Measurements from ENCODE around the gene PHF5A. TPM values are rescaled to one million over a fixed set of nuclear protein-coding genes. Genes with fewer than 3 reads are reported as not detected.
"Not testable (repeated sequence)": the region's sequence is repeated elsewhere in the genome, so short reads cannot be mapped to it uniquely, and the experiment has no call there.

Gene PHF5A
- total RNA-seq, 4 donors from 2014 or later = 22.4 to 58.3 (median 39.4) TPM

GRCh38 chr22:41440511-41440910 lies 28.0 kb downstream of the PHF5A start:
- H3K4me3 ChIP-seq (replicated peaks in 1 of 3); intact Hi-C loops (cut with DNase I); H3K9me3 ChIP-seq; H3K27me3 ChIP-seq: not testable (repeated sequence)
- H3K4me1 ChIP-seq = peaks cover 42 to 51% of the 10 kb centered on the region in 2 donors
- peak overlapping the region; percentile 30 to 73 (median 66) for H3K27ac ChIP-seq
- peaks cover 25 to 26% of the 10 kb centered on the region in 2 donors for H3K36me3 ChIP-seq
- peak in 1 of 2 donors; percentile 23 for TF ChIP-seq POLR2A (IDR thresholded peaks at IDR 0.05)
- 43 to 46% methylated on average over 5 of the region's 5 CpGs for WGBS, 2 donors
- DNase-seq = peak; percentile 60 to 63

GRCh38 chr22:41437198-41437597 lies 31.3 kb downstream of the PHF5A start:
- no peak for DNase-seq
- Histone ChIP-seq H3K4me3 (replicated peaks in 1 of 3) (no peak overlapping the region), H3K36me3 (peaks cover 30 to 34% of the 10 kb centered on the region in 2 donors), H3K9me3 (no peaks in the 10 kb centered on the region), H3K27me3 (no peaks in the 10 kb centered on the region), H3K27ac (peak overlapping the region in 1 of 3 donors; percentile 46), H3K4me1 (peaks cover 33 to 50% of the 10 kb centered on the region in 2 donors)
- intact Hi-C loops (cut with DNase I) = no loop called here
- 88 to 96% methylated on average over 7 of the region's 7 CpGs for WGBS, 2 donors
- TF ChIP-seq POLR2A (IDR thresholded peaks at IDR 0.05) (no peak), CTCF (IDR thresholded peaks at IDR 0.05) (no peak)

- H3K9me3 ChIP-seq = no peaks in the 10 kb centered on the region
- WGBS, 2 donors = 83 to 85% methylated on average over 13 to 19 of the region's 23 CpGs
- no peak for TF ChIP-seq POLR2A (IDR thresholded peaks at IDR 0.05)
- TF ChIP-seq CTCF (IDR thresholded peaks at IDR 0.05) = no peak
- no peaks in the 10 kb centered on the region for H3K27me3 ChIP-seq
- H3K27ac ChIP-seq = peak overlapping the region in 1 of 3 donors; percentile 24
- peaks cover 31 to 48% of the 10 kb centered on the region in 2 donors for H3K4me1 ChIP-seq
- H3K4me3 ChIP-seq (replicated peaks in 1 of 3) = no peak overlapping the region
- H3K36me3 ChIP-seq = peaks cover 30 to 34% of the 10 kb centered on the region in 2 donors
- intact Hi-C loops (cut with DNase I) = no loop called here
- DNase-seq = no peak
Observed at GRCh38 chr22:41436322-41437113, 32.0 kb downstream of the PHF5A start.

- Histone ChIP-seq H3K9me3 (no peaks in the 10 kb centered on the region), H3K36me3 (peaks cover 30 to 34% of the 10 kb centered on the region in 2 donors), H3K27ac (peak overlapping the region in 2 of 3 donors; percentile 24 to 29), H3K4me1 (peaks cover 26 to 42% of the 10 kb centered on the region in 2 donors), H3K4me3 (replicated peaks in 1 of 3) (no peak overlapping the region), H3K27me3 (no peaks in the 10 kb centered on the region)
- WGBS, 2 donors = 83 to 87% methylated on average over 4 of the region's 4 CpGs
- DNase-seq = no peak
- TF ChIP-seq CTCF (IDR thresholded peaks at IDR 0.05) = no peak
- no peak for TF ChIP-seq POLR2A (IDR thresholded peaks at IDR 0.05)
- intact Hi-C loops (cut with DNase I) = no loop called here
Observed at GRCh38 chr22:41435560-41435959, 32.9 kb downstream of the PHF5A start.

GRCh38 chr22:41434361-41435003 lies 34.0 kb downstream of the PHF5A start:
- peaks cover 30 to 34% of the 10 kb centered on the region in 2 donors for H3K36me3 ChIP-seq

GRCh38 chr22:41433480-41433879 lies 35.0 kb downstream of the PHF5A start:
- DNase-seq; intact Hi-C loops (cut with DNase I); H3K27me3 ChIP-seq; H3K4me3 ChIP-seq (replicated peaks in 1 of 3); H3K9me3 ChIP-seq: not testable (repeated sequence)
- Histone ChIP-seq H3K4me1 (peaks cover 12 to 21% of the 10 kb centered on the region in 2 donors), H3K36me3 (peaks cover 30 to 34% of the 10 kb centered on the region in 2 donors), H3K27ac (peak overlapping the region in 2 of 3 donors; percentile 10 to 50)
- 81 to 83% methylated on average over 1 of the region's 1 CpG for WGBS, 2 donors

More at GRCh38 chr22:41434361-41435003, 34.0 kb downstream of the PHF5A start:
- H3K27me3 ChIP-seq; H3K4me3 ChIP-seq (replicated peaks in 1 of 3); DNase-seq; intact Hi-C loops (cut with DNase I); H3K9me3 ChIP-seq: not testable (repeated sequence)
- H3K4me1 ChIP-seq = peaks cover 22 to 31% of the 10 kb centered on the region in 2 donors
- H3K27ac ChIP-seq = peak overlapping the region; percentile 6 to 30 (median 29)
- 74 to 84% methylated on average over 5 of the region's 5 CpGs for WGBS, 2 donors

Data from thyroid gland (tissue), 4 donors.